Activated CD8-positive, alpha-beta T cell treated with anti-CD3 and anti-CD28 coated beads for 36 hours (primary cell): ENCODE data around the gene SMTN. TPM values are rescaled to one million over a fixed set of nuclear protein-coding genes. Genes with fewer than 3 reads are reported as not detected.

Experiments used
- ATAC-seq: fragments of 200-7000 bp; cut with Tn5 transposase; one replicate; pipeline ENCODE4 v1.10.0; 2021; ENCODE audit warnings: mild to moderate bottlenecking, moderate library complexity
- CTCF ChIA-PET: fragments of 350-600 bp; sonication (Branson Sonifier 250); formaldehyde crosslinking; loops from one replicate; lab custom pipeline; 2021; ENCODE audit warnings: antibody characterized with exemption; lab: Charles Lee
- POLR2A ChIA-PET: fragments of 350-600 bp; sonication (Branson Sonifier 250); formaldehyde crosslinking; loops from one replicate; lab custom pipeline; 2021; ENCODE audit warnings: antibody characterized with exemption; lab: Charles Lee
- DNase-seq: peaks from one replicate; pipeline ENCODE4 v3.0.0-alpha.2; 2020
- H3K27ac Mint-ChIP-seq: one replicate; pipeline ENCODE4 v1.8.0; 2021; ENCODE audit warnings: mild to moderate bottlenecking, mixed read lengths
- H3K27me3 Mint-ChIP-seq: one replicate; pipeline ENCODE4 v1.8.0; 2021; ENCODE audit warnings: mixed read lengths
- H3K36me3 Mint-ChIP-seq: one replicate; pipeline ENCODE4 v1.8.0; 2021; ENCODE audit warnings: low read depth, mixed read lengths
- H3K4me1 Mint-ChIP-seq: one replicate; pipeline ENCODE4 v1.8.0; 2021; ENCODE audit warnings: low read depth, mixed read lengths
- H3K4me3 Mint-ChIP-seq: one replicate; pipeline ENCODE4 v1.8.0; 2021; ENCODE audit warnings: mild to moderate bottlenecking, moderate library complexity, mixed read lengths
- H3K9me3 Mint-ChIP-seq: one replicate; pipeline ENCODE4 v1.8.0; 2021; ENCODE audit warnings: mixed read lengths
- CTCF ChIP-seq: fragments of 200-600 bp; IDR thresholded peaks from one replicate; pipeline ENCODE4 v1.8.0; 2022; ENCODE audit warnings: antibody characterized with exemption, mild to moderate bottlenecking
- intact Hi-C: fragments of 100-400 bp; cut with micrococcal nuclease; formaldehyde crosslinking; loops from one replicate; pipeline ENCODE4 v1.10.0; 2022
- total RNA-seq, 2 experiments: library from RNA; stranded (reverse); gene quantifications; one replicate each; pipeline ENCODE4 v1.2.3, GENCODE V29; 2021

SMTN gene
- total RNA-seq, 2 experiments from 2014 or later, result 32.0 to 36.3 TPM

- CTCF ChIA-PET, result no interaction called here
These were observed 32.5 kb upstream of the SMTN start for GRCh38 chr22:31048570-31048969.

GRCh38 chr22:31049815-31050420 lies 31.2 kb upstream of the SMTN start:
- DNase-seq (no peak), ATAC-seq (no peak)
- Mint-ChIP-seq H3K27ac (no peak overlapping the region), H3K4me1 (no peaks in the 10 kb centered on the region), H3K27me3 (no peaks in the 10 kb centered on the region), H3K36me3 (no peaks in the 10 kb centered on the region), H3K4me3 (no peak overlapping the region), H3K9me3 (no peaks in the 10 kb centered on the region)
- intact Hi-C loops, result no loop called here
- no peak for TF ChIP-seq CTCF
- CTCF ChIA-PET, result no interaction called here
- POLR2A ChIA-PET, result no interaction called here

More at GRCh38 chr22:31048570-31048969, 32.5 kb upstream of the SMTN start:
- DNase-seq (no peak), ATAC-seq (no peak)
- H3K4me1 Mint-ChIP-seq, result no peaks in the 10 kb centered on the region
- intact Hi-C loops, result no loop called here
- H3K27ac Mint-ChIP-seq, result no peak overlapping the region
- H3K9me3 Mint-ChIP-seq, result no peaks in the 10 kb centered on the region
- no peak for TF ChIP-seq CTCF
- POLR2A ChIA-PET, result no interaction called here
- no peaks in the 10 kb centered on the region for H3K27me3 Mint-ChIP-seq
- no peaks in the 10 kb centered on the region for H3K36me3 Mint-ChIP-seq
- no peak overlapping the region for H3K4me3 Mint-ChIP-seq

GRCh38 chr22:31055117-31055634 lies 25.9 kb upstream of the SMTN start:
- no peak for DNase-seq
- Mint-ChIP-seq H3K27ac (no peak overlapping the region), H3K4me1 (no peaks in the 10 kb centered on the region), H3K27me3 (no peaks in the 10 kb centered on the region), H3K36me3 (no peaks in the 10 kb centered on the region), H3K9me3 (no peaks in the 10 kb centered on the region), H3K4me3 (no peak overlapping the region)
- ChIA-PET CTCF (no interaction called here), POLR2A (no interaction called here)
- TF ChIP-seq CTCF, result no peak
- intact Hi-C loops, result no loop called here
- no peak for ATAC-seq

GRCh38 chr22:31055635-31056159 lies 25.4 kb upstream of the SMTN start:
- no peaks in the 10 kb centered on the region for H3K4me1 Mint-ChIP-seq

More at GRCh38 chr22:31055635-31056159, 25.4 kb upstream of the SMTN start:
- DNase-seq (no peak), ATAC-seq (no peak)
- H3K27me3 Mint-ChIP-seq, result no peaks in the 10 kb centered on the region
- H3K4me3 Mint-ChIP-seq, result no peak overlapping the region
- no peaks in the 10 kb centered on the region for H3K36me3 Mint-ChIP-seq
- no peaks in the 10 kb centered on the region for H3K9me3 Mint-ChIP-seq
- TF ChIP-seq CTCF, result no peak
- ChIA-PET CTCF (no interaction called here), POLR2A (no interaction called here)
- no peak overlapping the region for H3K27ac Mint-ChIP-seq
- intact Hi-C loops, result no loop called here
